GM19035 (cell line): ENCODE measurements around the gene SUPT3H.
"Not testable (repeated sequence)": the region's sequence is repeated elsewhere in the genome, so short reads cannot be mapped to it uniquely, and the experiment has no call there.

Source experiments
- ATAC-seq: cut with Tn5 transposase; IDR thresholded peaks from one replicate; pipeline ENCODE4 v1.9.1; 2021; ENCODE audit not compliant: unreplicated experiment

Gene SUPT3H

DNA sequence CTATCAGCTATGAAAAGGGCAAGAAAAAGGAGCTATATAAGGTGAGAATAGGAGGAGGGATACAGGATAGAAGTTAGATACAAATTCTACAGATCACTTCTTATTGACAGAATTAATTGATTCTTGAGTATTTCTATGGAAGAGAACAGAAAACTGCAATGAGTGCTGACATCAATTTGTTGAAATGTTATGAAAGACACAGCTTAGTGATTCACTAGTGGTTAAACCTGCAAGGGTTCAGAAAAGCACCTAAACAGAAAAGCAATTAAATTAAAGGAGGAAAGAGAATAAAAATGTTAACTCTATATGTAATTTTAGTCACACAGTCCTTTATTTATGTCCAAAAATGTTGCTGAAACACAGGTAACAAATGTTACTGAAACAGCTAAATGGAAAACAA lies 304.0 kb downstream of the SUPT3H start:
- ATAC-seq: no peak

- no peak for ATAC-seq
These were observed 305.1 kb downstream of the SUPT3H start for GRCh38 chr6:45072673-45073072.

DNA sequence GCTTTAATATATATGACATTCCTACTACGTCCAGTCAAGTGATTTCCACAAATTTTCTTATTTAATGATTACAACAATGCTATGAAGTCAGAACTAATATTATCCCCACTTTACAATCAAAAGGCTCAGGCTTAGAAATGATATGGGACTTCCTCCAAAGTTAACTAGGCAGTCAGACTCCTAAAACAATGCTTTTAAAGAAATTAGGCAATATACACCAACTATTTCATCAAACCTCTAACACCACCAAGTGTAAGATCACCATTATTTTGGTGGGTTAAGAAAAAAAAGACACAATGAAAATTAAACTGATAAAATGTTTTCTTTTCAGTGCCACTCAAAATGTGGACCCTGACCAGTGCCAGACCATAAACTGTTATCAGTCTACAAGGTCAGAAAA lies 305.7 kb downstream of the SUPT3H start:
- ATAC-seq: no peak

DNA sequence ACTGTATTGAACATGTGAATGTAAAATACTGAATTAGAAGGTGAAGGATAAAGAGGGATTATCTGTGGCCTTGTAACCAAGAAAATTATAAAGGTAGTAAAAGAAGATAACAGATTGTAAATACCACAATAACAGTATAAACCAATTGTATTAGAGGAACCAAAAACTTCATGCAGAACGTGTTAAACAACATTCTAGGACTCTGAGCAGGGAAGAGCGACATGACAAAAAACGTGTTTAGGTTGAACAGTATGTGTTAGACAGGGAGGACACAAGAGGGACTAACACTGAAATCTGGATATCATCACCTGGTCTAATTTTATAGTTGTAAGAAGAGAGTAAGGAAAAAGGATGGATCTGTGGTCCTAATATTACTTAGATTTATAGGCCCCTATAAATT lies 308.6 kb downstream of the SUPT3H start:
- no peak for ATAC-seq

DNA sequence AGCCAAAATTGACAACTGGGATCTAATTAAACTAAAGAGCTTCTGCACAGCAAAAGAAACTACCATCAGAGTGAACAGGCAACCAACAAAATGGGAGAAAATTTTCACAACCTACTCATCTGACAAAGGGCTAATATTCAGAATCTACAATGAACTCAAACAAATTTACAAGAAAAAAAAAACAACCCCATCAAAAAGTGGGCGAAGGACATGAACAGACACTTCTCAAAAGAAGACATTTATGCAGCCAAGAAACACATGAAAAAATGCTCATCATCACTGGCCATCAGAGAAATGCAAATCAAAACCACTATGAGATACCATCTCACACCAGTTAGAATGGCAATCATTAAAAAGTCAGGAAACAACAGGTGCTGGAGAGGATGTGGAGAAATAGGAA lies 310.3 kb downstream of the SUPT3H start:
- not testable (repeated sequence) for ATAC-seq

- not testable (repeated sequence) for ATAC-seq
These were observed 315.1 kb downstream of the SUPT3H start for GRCh38 chr6:45062659-45063058.

- no peak for ATAC-seq
These were observed 320.0 kb downstream of the SUPT3H start for GRCh38 chr6:45057711-45058110.

DNA sequence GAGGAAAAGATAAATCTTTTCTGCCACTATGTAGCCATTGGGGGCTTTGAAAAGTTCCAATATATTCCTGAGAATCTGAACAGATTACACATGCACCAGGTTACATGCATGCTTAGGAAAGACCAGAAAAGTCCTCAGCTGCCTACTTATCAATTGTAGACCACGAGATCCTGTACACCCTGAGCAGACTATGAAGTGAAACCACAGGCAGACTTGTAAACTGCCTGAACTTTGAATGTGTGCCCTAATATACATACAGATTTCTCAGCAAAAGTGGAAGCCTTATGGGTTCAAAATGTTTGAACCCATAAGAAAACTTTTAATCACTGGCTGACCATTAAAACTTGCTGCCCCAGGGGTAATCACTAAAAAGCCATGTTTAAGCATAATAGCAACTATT lies 323.1 kb downstream of the SUPT3H start:
- no peak for ATAC-seq

DNA sequence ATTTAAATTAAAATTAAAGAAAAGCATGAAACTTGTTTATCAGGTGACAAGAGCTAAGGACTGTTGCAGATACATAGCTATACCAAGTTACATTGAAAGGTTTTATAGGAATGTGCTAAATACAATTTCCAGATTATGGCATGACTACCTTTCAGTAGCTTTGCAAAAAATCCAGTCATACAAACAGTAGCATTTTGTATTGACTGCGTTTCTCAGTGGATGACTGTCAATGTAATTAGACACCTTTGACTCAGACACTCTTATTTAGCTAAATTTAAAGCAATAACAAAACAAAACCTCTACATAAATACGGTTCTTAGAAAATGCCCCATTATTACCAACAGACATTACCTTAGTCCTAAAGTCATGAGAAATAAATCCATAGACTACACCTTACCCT lies 325.4 kb downstream of the SUPT3H start:
- ATAC-seq: no peak

DNA sequence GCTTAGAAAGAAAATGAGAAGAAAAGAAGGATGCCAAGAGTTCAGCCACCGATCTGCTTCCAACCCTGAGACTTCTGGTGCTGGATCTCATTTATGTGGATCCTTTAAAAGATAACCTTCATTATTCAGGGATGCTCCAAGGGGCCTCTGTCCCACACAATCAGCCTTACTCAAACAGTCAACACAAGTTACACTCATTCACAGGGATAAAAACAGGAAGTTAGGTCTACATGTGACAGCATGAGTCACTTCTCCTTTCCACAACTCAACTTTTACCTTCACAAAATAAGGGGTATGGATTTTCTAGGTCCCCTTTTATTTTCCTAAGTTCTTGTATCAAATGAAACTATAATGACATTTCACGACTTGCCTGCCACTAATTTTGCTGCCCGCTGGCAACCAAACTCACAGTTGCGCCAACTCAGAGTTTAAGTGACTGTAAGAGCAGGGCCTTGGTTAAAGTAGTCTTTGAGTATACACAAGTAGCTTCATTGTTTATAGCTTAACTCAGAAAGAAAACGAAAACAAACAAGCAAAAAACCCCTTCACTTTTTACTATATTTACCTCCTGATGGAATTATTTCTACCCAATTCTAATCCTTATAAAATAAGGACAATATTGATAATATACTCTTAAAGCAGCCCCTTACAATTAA lies 328.4 kb downstream of the SUPT3H start:
- no peak for ATAC-seq

- no peak for ATAC-seq
These were observed 330.2 kb downstream of the SUPT3H start for GRCh38 chr6:45047573-45047972.

- no peak for ATAC-seq
These were observed 332.5 kb downstream of the SUPT3H start for GRCh38 chr6:45045253-45045601.

DNA sequence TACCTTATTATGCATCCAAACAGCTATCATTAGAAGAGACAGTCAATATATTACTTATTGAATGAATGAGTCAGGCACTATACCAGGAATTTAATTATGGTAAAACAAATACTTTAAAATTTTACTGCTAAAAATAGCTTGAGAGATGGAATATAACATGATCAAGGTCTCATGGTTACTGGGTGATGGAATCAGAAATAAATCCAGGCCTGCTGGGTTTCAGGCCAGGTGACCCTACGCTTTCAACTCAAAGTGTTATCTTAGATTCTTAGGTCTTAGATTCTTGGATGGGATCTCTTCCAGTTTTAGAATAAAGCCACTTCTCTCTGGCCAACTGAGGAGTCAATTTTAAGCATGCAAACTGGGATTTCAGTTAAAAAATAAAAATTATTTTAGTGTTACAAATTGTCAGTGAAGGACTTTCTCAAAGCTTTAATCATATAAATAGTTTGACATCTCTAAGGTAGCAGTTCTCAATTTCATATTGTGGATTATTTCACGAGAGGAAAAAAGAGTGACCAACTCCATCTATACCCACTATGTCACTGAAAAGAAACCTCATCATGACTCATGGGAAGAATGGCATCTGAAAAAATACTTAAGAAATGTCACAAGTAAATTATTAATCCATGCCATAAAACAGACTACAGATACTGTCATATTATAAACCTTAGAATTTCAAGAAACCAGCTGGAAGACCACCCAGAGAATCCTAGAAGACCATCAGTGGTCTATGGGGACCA lies 333.1 kb downstream of the SUPT3H start:
- ATAC-seq: no peak

- no peak for ATAC-seq
These were observed 333.6 kb downstream of the SUPT3H start for GRCh38 chr6:45044086-45044485.

DNA sequence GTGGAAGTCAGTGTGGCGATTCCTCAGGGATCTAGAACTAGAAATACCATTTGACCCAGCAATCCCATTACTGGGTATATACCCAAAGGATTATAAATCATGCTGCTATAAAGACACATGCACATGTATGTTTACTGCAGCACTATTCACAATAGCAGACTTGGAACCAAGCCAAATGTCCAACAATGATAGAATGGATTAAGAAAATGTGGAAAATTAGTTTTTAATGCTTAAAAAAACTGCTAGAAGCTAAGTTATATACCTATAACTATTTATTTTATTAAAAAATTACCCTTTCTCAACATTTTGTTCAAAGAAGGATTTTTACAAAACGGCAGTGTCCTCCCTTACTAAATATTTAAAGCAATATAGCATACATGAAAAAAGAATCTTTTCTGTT lies 335.1 kb downstream of the SUPT3H start:
- not testable (repeated sequence) for ATAC-seq

- no peak for ATAC-seq
These were observed 339.5 kb downstream of the SUPT3H start for GRCh38 chr6:45038226-45038625.

DNA sequence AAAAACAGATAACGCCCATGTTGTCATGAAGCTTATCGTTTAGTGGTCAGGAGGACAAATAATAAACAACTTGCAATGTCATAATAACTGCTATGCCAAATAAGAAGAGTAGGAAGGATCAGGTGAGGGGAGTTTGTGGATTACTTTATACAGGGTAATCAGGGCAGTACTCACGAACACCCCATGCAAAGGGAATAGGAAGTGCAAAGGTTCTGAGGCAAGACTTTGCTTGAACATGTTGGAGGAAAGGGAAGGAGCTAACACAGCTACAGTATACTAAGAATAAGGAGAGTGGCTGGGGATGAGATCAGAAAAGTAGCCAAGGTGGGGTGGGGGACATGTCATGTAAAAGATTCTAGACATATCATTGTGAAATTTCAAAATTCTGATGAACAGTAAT lies 341.6 kb downstream of the SUPT3H start:
- no peak for ATAC-seq

- no peak for ATAC-seq
These were observed 345.3 kb downstream of the SUPT3H start for GRCh38 chr6:45032426-45032825.

- no peak for ATAC-seq
These were observed 346.1 kb downstream of the SUPT3H start for GRCh38 chr6:45031601-45032000.

DNA sequence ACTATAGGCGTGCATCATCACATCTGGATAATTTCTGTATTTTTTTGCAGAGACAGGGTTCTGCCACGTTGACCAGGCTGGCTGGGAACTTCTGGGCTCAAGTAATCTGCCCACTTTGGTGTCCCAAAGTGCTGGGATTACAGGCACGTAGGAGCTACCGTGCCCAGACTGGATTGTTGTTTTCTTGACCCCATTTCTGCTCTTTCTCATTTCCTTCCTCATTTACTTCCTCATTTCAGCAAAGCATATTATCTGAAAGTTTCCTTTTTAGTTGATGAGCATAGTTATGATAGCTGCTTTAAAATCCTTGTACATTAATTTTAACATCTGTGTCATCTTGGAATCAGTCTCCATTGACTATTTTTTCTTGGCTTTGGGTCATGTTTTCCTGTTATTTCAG lies 350.6 kb downstream of the SUPT3H start:
- no peak for ATAC-seq

DNA sequence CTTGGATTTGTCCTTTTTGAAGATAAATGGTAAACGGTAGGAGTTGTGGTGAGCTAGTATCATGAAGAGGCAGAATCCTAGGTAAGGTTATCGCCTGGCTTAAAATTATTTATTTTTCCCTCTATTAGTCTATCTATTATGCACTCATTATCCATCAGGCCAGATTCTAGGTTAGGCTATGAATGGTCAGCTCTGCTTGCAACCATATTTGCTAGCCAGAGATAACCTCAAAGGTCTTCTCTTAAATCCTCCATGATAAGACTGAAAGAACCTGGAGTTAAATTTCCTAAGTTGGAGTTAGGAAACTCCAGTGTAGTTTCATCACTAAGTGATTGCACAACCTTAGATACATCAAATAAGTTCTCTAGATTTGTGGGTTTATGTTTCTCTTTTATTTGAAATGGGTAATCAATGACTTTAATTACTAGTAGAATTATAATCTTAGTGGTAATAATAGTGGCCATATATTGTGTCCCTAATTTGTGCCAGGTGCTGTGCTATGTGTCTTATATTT lies 351.7 kb downstream of the SUPT3H start:
- no peak for ATAC-seq

GRCh38 chr6:45024610-45025009 lies 353.1 kb downstream of the SUPT3H start:
- ATAC-seq: no peak

DNA sequence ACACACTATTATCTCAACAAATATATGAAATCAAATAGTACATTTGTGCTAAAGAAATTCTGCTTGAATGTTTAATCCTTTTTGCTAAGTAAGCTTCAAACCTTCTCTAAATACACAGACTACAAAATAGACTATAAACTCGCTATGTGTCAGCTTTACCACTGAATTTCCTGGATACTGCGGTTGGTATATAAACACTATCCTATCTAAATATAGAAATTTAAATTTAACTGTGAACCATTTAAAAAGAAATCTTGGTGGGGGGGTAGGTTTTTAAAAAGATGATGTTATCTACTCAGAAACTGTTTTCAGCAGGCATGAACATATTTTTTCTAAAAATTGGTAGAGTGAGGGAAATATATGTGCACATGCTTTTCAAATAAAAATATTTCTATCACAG lies 356.1 kb downstream of the SUPT3H start:
- no peak for ATAC-seq
